Measurements from ENCODE around the gene MROH7.

GRCh38 chr1:54701066-54701465, 59.5 kb downstream of the MROH7 start:
- no peak for TF ChIP-seq POLR2A (IDR thresholded peaks at IDR 0.05; ENCODE audit: low read length)
- no peak for TF ChIP-seq GATA1 (IDR thresholded peaks at IDR 0.05; ENCODE audit: low read depth, low read length)
